GM18499 (cell line): Measurements from ENCODE around the gene FBLN5.

Source experiments
- ATAC-seq: cut with Tn5 transposase; IDR thresholded peaks from one replicate; pipeline ENCODE4 v1.9.1; 2021; ENCODE audit warnings: moderate number of reproducible peaks; ENCODE audit not compliant: insufficient read depth, unreplicated experiment

Gene FBLN5

GRCh38 chr14:91835920-91836843 lies 111.3 kb downstream of the FBLN5 start:
- no peak for ATAC-seq

DNA sequence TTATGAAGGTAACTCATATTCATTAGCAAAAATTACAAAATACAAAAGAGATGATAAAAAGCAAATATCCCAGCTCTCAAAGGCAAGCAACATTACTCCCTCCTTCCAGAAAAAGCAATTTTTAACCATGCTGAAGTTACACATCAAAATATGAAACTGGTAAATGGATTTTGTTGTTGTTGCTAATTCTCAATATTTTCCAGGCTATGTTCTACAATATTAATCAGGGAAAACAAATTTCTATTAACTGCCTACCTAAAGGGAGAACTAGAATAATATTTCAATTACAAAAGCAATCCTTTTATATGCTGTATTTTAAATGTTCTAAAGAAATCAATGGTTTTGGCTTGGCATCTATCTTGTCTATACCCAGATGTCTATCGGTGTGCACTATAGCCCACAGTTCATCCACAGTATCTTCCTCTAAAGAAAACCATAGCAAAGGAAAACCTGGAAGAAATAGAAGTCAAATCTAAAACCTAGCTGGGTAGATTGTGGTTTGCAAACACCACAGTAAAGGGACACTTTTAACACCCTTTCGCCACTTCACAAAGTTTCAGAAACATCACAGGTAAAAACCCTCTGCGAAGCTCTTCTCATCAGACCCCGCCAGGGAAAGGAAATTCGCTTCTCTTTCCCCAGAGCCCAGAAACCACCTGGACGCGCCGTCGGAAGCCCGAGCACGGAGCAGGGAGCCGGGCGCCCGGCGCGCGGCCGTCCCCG lies 112.1 kb downstream of the FBLN5 start:
- ATAC-seq = no peak

- no peak for ATAC-seq
Observed at GRCh38 chr14:91834571-91834970, 112.9 kb downstream of the FBLN5 start.

GRCh38 chr14:91831337-91831736 lies 116.2 kb downstream of the FBLN5 start:
- no peak for ATAC-seq

GRCh38 chr14:91830777-91831176 lies 116.7 kb downstream of the FBLN5 start:
- peak; percentile 76 for ATAC-seq

- ATAC-seq = no peak
Observed at GRCh38 chr14:91829511-91829910, 118.0 kb downstream of the FBLN5 start.

GRCh38 chr14:91827746-91828145 lies 119.7 kb downstream of the FBLN5 start:
- no peak for ATAC-seq
